ENCODE results near the gene PTPN13.

GRCh38 chr4:86769794-86770193, 175.7 kb downstream of the PTPN13 start:
- TF ChIP-seq FOXP2 (optimal IDR thresholded peaks at IDR 0.05; ENCODE audit: borderline replicate concordance, extremely low read depth, extremely low read length, insufficient read depth) = no peak
- no peak for TF ChIP-seq SIN3A (IDR thresholded peaks at IDR 0.05; ENCODE audit: borderline replicate concordance, insufficient read depth, low read length)
- TF ChIP-seq POLR2AphosphoS5 (IDR thresholded peaks at IDR 0.05; ENCODE audit: low read depth, low read length) = no peak
- no peak for TF ChIP-seq REST (IDR thresholded peaks at IDR 0.05; ENCODE audit: insufficient read depth in 1 of 2, low read depth in 2 of 2, low read length in 2 of 2)
- no peak for TF ChIP-seq TAF1 (IDR thresholded peaks at IDR 0.05; ENCODE audit: borderline replicate concordance, insufficient read depth, low read length)
